ENCODE measurements around the gene SERINC4.

GRCh38 chr15:43779016-43779415, 21.0 kb downstream of the SERINC4 start:
- TF ChIP-seq CTCF (conservative IDR thresholded peaks at IDR 0.05; ENCODE audit: low read depth, low read length): no peak
- no peak for TF ChIP-seq USF2 (IDR thresholded peaks at IDR 0.05; ENCODE audit: low read depth, low read length)
- TF ChIP-seq FOS (IDR thresholded peaks at IDR 0.05; ENCODE audit: low read depth, low read length): no peak
- TF ChIP-seq CEBPB (IDR thresholded peaks at IDR 0.05; ENCODE audit: low read depth, low read length): no peak
- TF ChIP-seq POLR2A (IDR thresholded peaks at IDR 0.05; ENCODE audit: low read depth, low read length): no peak
- no peak for TF ChIP-seq RCOR1 (IDR thresholded peaks at IDR 0.05; ENCODE audit: insufficient replicate concordance, low read length)
- no peak for TF ChIP-seq RAD21 (IDR thresholded peaks at IDR 0.05; ENCODE audit: low read length)
- no peak for TF ChIP-seq MAFK (IDR thresholded peaks at IDR 0.05; ENCODE audit: low read depth, low read length)
- no peak for TF ChIP-seq MAZ (IDR thresholded peaks at IDR 0.05; ENCODE audit: borderline replicate concordance, low read depth, low read length)
- no peak for TF ChIP-seq SMC3 (IDR thresholded peaks at IDR 0.05; ENCODE audit: low read depth, low read length)
- TF ChIP-seq NFE2L2 (IDR thresholded peaks at IDR 0.05; ENCODE audit: low read depth, low read length): no peak

All from IMR-90 (cell line).